HG02763 (cell line): Measurements from ENCODE around the gene PA2G4.
A peak's percentile ranks its signal among the peaks of the same experiment; 100 is the strongest.

Source experiments
- ATAC-seq: cut with Tn5 transposase; IDR thresholded peaks from one replicate; pipeline ENCODE4 v1.9.1; 2021; ENCODE audit warnings: mild to moderate bottlenecking, moderate library complexity; ENCODE audit not compliant: unreplicated experiment

The PA2G4 gene

DNA sequence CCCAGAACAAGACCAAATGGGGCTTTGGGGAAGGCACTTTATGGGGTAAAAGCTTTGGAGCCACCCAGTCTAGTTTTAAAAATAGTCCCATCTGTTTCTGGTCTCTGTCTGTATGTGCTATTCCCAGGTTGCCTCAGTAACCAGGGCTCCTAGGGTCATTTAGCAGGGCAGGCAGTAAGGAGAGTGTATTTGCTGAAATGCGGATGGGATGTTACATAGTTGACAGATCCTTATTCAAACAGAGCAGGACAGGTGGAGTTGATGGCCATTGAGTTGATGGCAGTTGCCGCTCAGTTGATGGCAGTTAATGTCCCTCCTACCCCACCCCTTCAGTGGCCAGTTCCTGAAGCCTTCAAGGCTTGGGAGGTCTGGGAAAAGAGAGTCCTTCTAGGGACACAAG lies 18.3 kb downstream of the PA2G4 start:
- no peak for ATAC-seq

DNA sequence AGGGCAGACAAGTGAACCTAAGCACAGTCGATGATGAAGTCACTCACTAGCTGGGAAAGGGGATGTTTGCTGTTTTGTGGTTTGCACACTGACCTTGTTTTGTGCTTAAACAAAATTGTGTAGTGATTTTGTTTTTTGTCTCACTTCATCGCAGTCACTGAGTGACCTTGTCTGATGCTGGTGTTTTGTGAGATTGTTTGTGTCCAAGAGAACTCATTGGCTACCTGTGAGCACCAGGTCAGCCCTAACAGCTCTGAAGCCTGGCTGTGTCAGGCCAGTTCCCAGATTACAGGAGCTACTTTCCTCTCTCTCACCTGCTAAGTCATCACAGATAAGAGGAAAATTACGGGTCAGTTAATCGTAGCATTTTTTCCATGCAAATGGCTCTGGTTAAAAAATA lies 19.8 kb downstream of the PA2G4 start:
- no peak for ATAC-seq

- no peak for ATAC-seq
Observed at GRCh38 chr12:56126732-56127239, 22.4 kb downstream of the PA2G4 start.

DNA sequence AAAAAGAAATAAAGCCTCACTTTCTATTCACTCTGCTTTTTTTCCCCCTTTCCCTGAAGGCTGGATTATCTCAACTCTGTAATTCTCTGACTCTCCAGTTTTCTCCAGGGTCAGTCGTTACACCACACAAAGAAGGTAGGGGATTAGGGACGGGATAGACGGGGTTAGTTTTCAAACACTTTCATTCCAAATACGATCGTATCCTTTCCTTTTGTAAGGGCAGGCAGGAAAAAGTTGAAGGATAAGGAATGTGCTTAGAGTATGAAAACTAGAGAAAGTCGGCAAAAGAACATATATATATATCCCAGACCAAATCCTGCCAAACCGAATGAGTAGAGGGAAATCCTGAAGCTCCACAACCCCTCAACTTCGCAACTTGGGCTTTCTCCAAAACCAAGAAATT lies 23.1 kb downstream of the PA2G4 start:
- no peak for ATAC-seq

GRCh38 chr12:56127888-56128669 lies 23.7 kb downstream of the PA2G4 start, which contains the start of gene ESYT1:
TSS of gene ESYT1 (plus strand) at chr12:56128267. CDS start at chr12:56128320, 53 bp downstream.
- peak; percentile 88 for ATAC-seq

- ATAC-seq: no peak
Observed at GRCh38 chr12:56128670-56129205, 24.4 kb downstream of the PA2G4 start.

DNA sequence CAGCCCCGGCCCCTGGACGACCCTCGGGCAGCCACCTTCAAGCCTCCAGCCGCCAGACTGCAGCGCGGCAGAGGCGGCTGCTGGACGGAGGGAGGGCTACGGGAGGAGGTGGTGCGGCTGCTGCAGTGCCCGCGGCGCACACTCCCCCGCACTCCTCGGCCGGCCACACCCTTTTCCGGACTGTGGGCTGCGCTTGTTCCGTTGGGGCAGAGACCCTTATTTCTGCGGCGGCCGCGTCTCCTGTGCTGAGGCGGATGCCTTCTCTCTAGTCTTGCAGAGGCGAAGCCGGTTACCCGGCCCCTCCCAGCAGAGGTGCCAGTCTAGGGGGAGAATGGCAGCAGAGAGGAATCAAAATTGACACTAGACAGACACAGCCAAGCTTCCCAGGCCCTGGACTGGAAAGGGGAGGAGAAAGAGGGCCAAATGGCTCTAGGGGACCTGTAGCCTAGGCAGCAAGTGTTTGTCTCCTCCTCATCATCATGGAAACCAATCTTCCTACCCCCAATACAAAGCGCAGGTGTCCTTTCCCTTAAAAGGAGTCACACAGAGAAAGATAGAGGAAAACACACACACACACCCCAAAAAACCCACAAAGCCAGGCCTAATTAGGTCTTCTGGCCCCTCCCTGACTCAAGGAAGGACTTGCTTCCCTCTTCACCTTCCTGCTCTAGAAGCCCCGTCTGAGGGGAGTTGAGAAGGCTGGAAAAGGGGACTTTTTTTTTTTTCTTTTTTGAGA lies 25.0 kb downstream of the PA2G4 start:
- peak; percentile 25 for ATAC-seq

DNA sequence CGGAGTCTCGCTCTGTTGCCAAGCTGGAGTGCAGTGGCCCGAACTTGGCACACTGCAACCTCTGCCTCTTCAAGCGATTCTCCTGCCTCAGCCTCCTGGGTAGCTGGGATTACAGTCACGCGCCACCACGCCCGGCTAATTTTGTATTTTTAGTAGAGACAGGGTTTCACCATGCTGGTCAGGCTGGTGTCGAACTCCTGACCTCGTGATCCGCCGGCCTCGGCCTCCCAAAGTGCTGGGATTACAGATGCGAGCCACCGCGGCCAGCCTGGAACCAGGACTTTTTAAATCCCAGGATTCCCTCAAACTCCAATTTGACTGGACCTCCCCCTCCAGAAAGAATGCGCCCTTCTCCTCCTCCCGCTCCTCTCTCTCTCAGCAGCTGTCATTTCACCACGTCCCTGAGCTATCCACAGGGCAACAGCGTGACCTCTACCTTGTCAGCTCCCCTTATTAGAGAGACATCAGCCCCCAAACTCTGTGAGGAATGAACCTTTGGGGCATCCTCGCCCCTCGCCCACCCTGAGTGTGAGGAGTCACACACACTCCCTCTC lies 25.7 kb downstream of the PA2G4 start:
- ATAC-seq: no peak

DNA sequence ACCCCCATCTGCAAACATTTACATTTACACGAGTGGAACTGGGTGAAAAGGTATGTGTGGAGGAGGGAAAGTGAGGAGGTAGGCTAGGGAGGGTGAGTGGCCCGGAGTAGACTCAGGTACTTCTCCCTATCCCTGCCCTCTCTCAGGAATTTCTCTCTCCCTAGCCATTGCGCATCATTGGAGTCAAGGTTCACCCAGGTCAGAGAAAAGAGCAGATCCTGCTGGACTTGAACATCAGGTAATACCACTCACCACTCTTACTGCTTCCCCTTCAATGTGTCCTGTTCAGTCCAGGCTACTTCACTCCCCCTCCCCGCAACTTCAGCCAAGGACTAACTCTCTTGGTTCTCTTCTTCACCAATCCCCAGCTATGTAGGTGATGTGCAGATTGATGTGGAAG lies 26.5 kb downstream of the PA2G4 start:
- ATAC-seq: no peak

DNA sequence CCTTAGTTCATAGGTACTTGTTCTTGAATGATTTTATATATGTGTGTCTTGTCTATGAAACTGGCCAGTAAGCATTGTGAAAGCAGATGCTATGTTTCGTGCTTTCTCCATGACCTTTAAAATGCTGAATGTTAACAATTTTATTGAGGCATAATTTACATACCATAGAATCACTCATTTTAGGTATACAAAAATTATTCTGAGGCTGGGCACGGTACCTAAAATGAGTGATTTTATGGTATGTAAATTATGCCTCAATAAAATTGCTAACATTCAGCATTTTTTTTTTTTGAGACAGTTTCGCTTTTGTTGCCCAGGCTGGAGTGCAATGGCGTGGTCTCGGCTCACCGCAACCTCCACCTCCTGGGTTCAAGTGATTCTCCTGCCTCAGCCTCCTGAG lies 30.5 kb downstream of the PA2G4 start:
- no peak for ATAC-seq

- no peak for ATAC-seq
Observed at GRCh38 chr12:56137853-56138571, 33.7 kb downstream of the PA2G4 start.

DNA sequence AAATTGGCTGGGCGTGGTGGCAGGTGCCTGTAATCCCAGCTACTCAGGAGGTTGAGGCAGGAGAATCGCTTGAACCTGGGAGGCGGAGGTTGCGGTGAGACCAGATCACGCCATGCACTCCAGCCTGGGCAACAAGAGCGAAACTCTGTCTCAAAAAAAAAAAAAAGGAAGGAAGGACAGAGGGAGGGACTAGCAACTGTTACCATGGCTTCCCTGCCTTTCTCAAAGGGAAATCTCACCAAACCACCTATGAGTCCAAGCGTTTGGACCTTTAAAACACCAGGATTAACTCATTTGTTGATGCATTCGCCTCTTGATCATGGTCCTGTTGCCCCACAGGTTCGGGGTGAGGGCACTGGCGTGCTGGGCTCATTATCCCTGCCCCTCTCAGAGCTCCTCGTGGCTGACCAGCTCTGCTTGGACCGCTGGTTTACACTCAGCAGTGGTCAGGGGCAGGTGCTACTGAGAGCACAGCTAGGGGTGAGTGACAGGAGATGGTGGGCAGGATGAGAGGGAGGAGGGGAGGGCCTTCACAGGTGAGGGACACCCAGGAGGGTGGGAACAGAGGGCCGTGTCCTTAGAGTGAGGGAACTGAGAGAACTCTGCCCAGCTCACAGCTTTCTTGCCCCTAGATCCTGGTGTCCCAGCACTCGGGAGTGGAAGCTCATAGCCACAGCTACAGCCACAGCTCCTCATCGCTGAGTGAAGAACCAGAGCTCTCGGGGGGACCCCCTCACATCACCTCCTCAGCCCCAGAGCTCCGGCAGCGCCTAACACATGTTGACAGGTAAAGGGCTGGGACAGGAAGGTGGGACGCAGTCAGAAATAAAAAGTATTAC lies 37.8 kb downstream of the PA2G4 start:
- ATAC-seq: no peak

GRCh38 chr12:56143217-56143616 lies 38.9 kb downstream of the PA2G4 start:
- ATAC-seq: no peak

DNA sequence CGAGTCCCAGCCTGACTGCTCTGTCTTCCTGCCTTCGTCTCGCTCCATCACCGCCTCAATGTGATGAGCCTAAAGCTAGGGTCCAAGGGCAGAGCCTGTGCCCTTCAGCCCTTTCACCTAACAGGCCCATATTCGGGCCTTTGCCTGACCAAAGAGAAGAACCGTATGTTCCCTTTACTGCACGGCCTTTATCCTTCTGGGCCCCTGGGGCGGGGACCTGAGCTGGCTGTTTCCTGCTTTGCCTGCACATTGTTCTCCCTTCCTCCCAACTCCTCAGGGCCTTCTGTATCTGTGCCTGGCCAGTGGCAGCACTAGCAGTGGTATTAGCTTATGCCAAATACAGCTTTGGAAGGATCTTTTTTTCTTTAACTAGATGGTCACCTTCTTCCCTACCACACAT lies 39.5 kb downstream of the PA2G4 start:
- ATAC-seq: no peak

DNA sequence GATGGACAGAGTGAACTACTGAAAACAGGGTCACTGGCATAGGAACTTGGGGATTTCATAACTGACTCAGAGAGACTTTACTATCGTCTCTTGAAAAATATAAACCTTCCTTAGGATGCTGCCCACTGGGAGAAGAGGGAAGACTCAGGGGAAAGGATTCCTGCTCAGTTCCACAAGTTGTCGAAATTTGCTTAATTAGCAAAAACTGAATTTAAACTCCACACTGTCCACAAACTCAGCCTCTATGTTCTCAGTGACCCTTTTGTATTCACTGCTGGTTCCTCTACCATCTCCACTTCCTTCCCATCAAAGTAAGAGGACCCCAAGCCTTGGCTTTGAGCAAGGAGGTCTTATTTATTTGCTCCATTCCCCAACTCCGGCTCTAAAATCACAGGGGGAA lies 40.9 kb downstream of the PA2G4 start:
- no peak for ATAC-seq

GRCh38 chr12:56146492-56147460 lies 42.4 kb downstream of the PA2G4 start:
- ATAC-seq: no peak

- no peak for ATAC-seq
Observed at GRCh38 chr12:56150563-56150962, 46.2 kb downstream of the PA2G4 start.

GRCh38 chr12:56151672-56152131 lies 47.3 kb downstream of the PA2G4 start:
- ATAC-seq: peak; percentile 30
